ENCODE data around the gene ZNF132.

- TF ChIP-seq POLR2A (IDR thresholded peaks at IDR 0.05; ENCODE audit: low read depth, low read length): no peak
- TF ChIP-seq POLR2AphosphoS5 (IDR thresholded peaks at IDR 0.05; ENCODE audit: low read depth, low read length): no peak
- TF ChIP-seq TAF1 (IDR thresholded peaks at IDR 0.05; ENCODE audit: borderline replicate concordance, low read depth, low read length): no peak
Measured at GRCh38 chr19:58382997-58383603, 56.9 kb downstream of the ZNF132 start.

All from GM12892 (cell line).